ENCODE measurements around the gene SLAMF1. TPM values are rescaled to one million over a fixed set of nuclear protein-coding genes. Genes with fewer than 3 reads are reported as not detected.
"Not testable (repeated sequence)": the region's sequence is repeated elsewhere in the genome, so short reads cannot be mapped to it uniquely, and the experiment has no call there.

SLAMF1 gene
- total RNA-seq, 6 experiments from 2014 or later = 0.20 to 0.42 (median 0.28) TPM

- 47% methylated on average over 5 of the region's 5 CpGs for WGBS (ENCODE audit: insufficient coverage, low coverage, low lambda C conversion rate, missing lambda C conversion rate)
- H3K4me1 ChIP-seq = no peaks in the 10 kb centered on the region
- TF ChIP-seq CTCF (IDR thresholded peaks at IDR 0.05) (no peak), POLR2A (IDR thresholded peaks at IDR 0.05) (no peak)
- H3K27ac ChIP-seq = no peak overlapping the region
- ATAC-seq (no peak), DNase-seq (no peak)
- H3K36me3 ChIP-seq = no peaks in the 10 kb centered on the region
- no peaks in the 10 kb centered on the region for H3K27me3 ChIP-seq
- intact Hi-C loops (cut with DNase I) = no loop called here
- no peaks in the 10 kb centered on the region for H3K9me3 ChIP-seq
- no peak overlapping the region for H3K4me3 ChIP-seq
These were observed 10.5 kb upstream of the SLAMF1 start for GRCh38 chr1:160657250-160657781.

DNA sequence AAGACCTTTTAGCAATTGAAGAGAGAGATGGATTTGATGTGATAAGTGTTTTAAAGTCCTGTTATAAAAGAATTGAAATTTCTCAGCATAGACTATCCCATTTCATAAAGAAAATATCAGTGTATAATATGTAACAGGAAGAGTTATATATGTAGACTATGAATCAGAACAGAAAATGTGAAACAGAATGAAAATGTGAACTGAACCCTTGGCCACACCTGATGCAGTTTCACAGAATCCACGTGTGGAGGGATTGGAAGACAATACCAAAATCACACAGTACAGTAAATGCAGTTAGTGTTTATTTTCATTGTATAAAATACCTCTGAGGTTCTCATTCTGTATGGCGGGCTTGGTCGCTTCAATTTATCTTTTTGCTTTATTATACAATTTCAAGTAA is 9.9 kb upstream of the SLAMF1 start:
- Histone ChIP-seq H3K36me3 (no peaks in the 10 kb centered on the region), H3K27me3 (no peaks in the 10 kb centered on the region), H3K4me3 (no peak overlapping the region), H3K27ac (no peak overlapping the region), H3K9me3 (no peaks in the 10 kb centered on the region), H3K4me1 (no peaks in the 10 kb centered on the region)
- 90% methylated on average over 3 of the region's 3 CpGs for WGBS (ENCODE audit: insufficient coverage, low coverage, low lambda C conversion rate, missing lambda C conversion rate)
- intact Hi-C loops (cut with DNase I) = no loop called here
- DNase-seq (no peak), ATAC-seq (no peak)
- no peak for TF ChIP-seq POLR2A (IDR thresholded peaks at IDR 0.05)
- no peak for TF ChIP-seq CTCF (IDR thresholded peaks at IDR 0.05)

- intact Hi-C loops (cut with DNase I) = no loop called here
- no peaks in the 10 kb centered on the region for H3K36me3 ChIP-seq
- no peak overlapping the region for H3K27ac ChIP-seq
- DNase-seq (no peak), ATAC-seq (no peak)
- H3K9me3 ChIP-seq = no peaks in the 10 kb centered on the region
- 80% methylated on average over 1 of the region's 2 CpGs for WGBS (ENCODE audit: insufficient coverage, low coverage, low lambda C conversion rate, missing lambda C conversion rate)
- H3K4me3 ChIP-seq = no peak overlapping the region
- no peak for TF ChIP-seq POLR2A (IDR thresholded peaks at IDR 0.05)
- TF ChIP-seq CTCF (IDR thresholded peaks at IDR 0.05) = no peak
- H3K4me1 ChIP-seq = no peaks in the 10 kb centered on the region
- H3K27me3 ChIP-seq = no peaks in the 10 kb centered on the region
These were observed 6.8 kb upstream of the SLAMF1 start for GRCh38 chr1:160653620-160654016.

- intact Hi-C loops (cut with DNase I) = no loop called here
- H3K4me1 ChIP-seq = no peaks in the 10 kb centered on the region
- H3K36me3 ChIP-seq = no peaks in the 10 kb centered on the region
- no peak overlapping the region for H3K27ac ChIP-seq
- no peak for ATAC-seq
- no peaks in the 10 kb centered on the region for H3K9me3 ChIP-seq
- no peak for TF ChIP-seq POLR2A (IDR thresholded peaks at IDR 0.05)
- TF ChIP-seq CTCF (IDR thresholded peaks at IDR 0.05) = no peak
- DNase-seq = no peak
- 86% methylated on average over 7 of the region's 9 CpGs for WGBS (ENCODE audit: insufficient coverage, low coverage, low lambda C conversion rate, missing lambda C conversion rate)
- H3K27me3 ChIP-seq = no peaks in the 10 kb centered on the region
- H3K4me3 ChIP-seq = no peak overlapping the region
These were observed 6.2 kb upstream of the SLAMF1 start for GRCh38 chr1:160652924-160653619.

DNA sequence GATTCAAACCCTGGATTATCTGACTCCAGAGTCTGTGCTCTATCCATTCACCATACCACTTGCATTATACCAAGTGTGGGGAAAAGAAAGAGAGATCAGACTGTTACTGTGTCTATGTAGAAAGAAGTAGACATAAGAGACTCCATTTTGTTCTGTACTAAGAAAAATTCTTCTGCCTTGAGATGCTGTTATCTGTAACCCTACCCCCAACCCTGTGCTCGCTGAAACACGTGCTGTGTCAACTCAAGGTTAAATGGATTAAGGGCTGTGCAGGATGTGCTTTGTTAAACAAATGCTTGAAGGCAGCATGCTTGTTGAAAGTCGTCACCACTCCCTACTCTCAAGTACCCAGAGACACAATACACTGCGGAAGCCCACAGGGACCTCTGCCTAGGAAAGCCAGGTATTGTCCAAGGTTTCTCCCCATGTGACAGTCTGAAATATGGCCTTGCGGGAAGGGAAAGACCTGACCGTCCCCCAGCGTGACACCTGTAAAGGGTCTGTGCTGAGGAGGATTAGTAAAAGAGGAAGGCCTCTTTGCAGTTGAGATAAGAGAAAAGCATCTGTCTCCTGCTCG is 5.3 kb upstream of the SLAMF1 start:
- intact Hi-C loops (cut with DNase I); H3K9me3 ChIP-seq; H3K4me3 ChIP-seq; H3K27me3 ChIP-seq; H3K27ac ChIP-seq; H3K4me1 ChIP-seq; H3K36me3 ChIP-seq; ATAC-seq; DNase-seq: not testable (repeated sequence)
- 39% methylated on average over 8 of the region's 8 CpGs for WGBS (ENCODE audit: insufficient coverage, low coverage, low lambda C conversion rate, missing lambda C conversion rate)

Measured in right lobe of liver (tissue), 6 donors.